Tibial nerve (tissue), 4 donors: ENCODE data around the gene C2. TPM values are rescaled to one million over a fixed set of nuclear protein-coding genes. Genes with fewer than 3 reads are reported as not detected.

ENCODE experiments used
- DNase-seq, 2 donors: peaks; one replicate each; pipeline ENCODE4 v3.0.0-alpha.2; 2019; ENCODE audit warnings: low spot score in 2 of 2
- H3K27ac ChIP-seq, 4 donors: fragments of 200-600 bp; sonication (generic) in 3 of 4; one replicate each; pipeline ENCODE4 v1.5.1; 2017 to 2019; ENCODE audit warnings: mild to moderate bottlenecking in 1 of 4
- H3K27me3 ChIP-seq, 2 donors: fragments of 200-600 bp; sonication (generic) in 1 of 2; one replicate each; pipeline versions ENCODE4 v1.5.1 to v1.6.0; 2017 to 2019
- H3K36me3 ChIP-seq, 3 donors: fragments of 200-600 bp; sonication (generic); one replicate each; pipeline ENCODE4 v1.5.1; 2018 to 2019
- H3K4me1 ChIP-seq, 4 donors: fragments of 200-600 bp; sonication (generic) in 3 of 4; one replicate each; pipeline ENCODE4 v1.5.1; 2017 to 2019
- H3K4me3 ChIP-seq, 4 donors: fragments of 200-600 bp; sonication (generic) in 3 of 4; one replicate each; pipeline ENCODE4 v1.5.1; 2017 to 2019; ENCODE audit warnings: mild to moderate bottlenecking in 1 of 4, moderate library complexity in 1 of 4
- H3K9me3 ChIP-seq, 4 donors: fragments of 200-600 bp; sonication (generic) in 3 of 4; one replicate each; pipeline ENCODE4 v1.5.1; 2017 to 2019
- CTCF ChIP-seq, 5 experiments: fragments of 200-600 bp in 3 of 5; fragments of 450-650 bp in 2 of 5; sonication (generic) in 3 of 5; IDR thresholded peaks; one replicate each; pipeline ENCODE4 v1.5.1; 2016 to 2019; ENCODE audit warnings: antibody characterized with exemption in 5 of 5, mild to moderate bottlenecking in 3 of 5, moderate library complexity in 2 of 5
- EP300 ChIP-seq, 2 donors: sonication (generic); formaldehyde crosslinking; IDR thresholded peaks; one replicate each; pipeline ENCODE4 v1.6.1; 2017; ENCODE audit warnings: antibody characterized with exemption in 2 of 2, mild to moderate bottlenecking in 1 of 2
- POLR2A ChIP-seq, 2 donors: fragments of 450-650 bp; IDR thresholded peaks; one replicate each; pipeline ENCODE4 v1.6.1; 2017; ENCODE audit warnings: antibody characterized with exemption in 2 of 2, mild to moderate bottlenecking in 2 of 2, moderate library complexity in 2 of 2
- WGBS, 2 donors: methylation state at CpG; one replicate each; pipeline ENCODE4 v1.1.5; 2018; 5-methylcytosine and 5-hydroxymethylcytosine counted together
- total RNA-seq, 4 donors: library from RNA; depleted of rRNA; stranded (reverse); fragments of >200 nt; gene quantifications; one replicate each; pipeline ENCODE4 v1.1.0, GENCODE V29; 2016

The C2 gene
- total RNA-seq, 4 donors from 2014 or later = 4.6 to 17.4 (median 6.1) TPM

GRCh38 chr6:31968791-31969711 lies 41.5 kb downstream of the C2 start:
- Histone ChIP-seq H3K27me3 (no peaks in the 10 kb centered on the region), H3K4me3 (no peak overlapping the region), H3K27ac (no peak overlapping the region), H3K4me1 (peaks cover 0 to 35% (median 17%) of the 10 kb centered on the region in 4 donors), H3K36me3 (peaks cover 0 to 69% (median 31%) of the 10 kb centered on the region in 3 donors), H3K9me3 (no peaks in the 10 kb centered on the region)
- DNase-seq = no peak
- TF ChIP-seq POLR2A (IDR thresholded peaks at IDR 0.05) (no peak), CTCF (IDR thresholded peaks at IDR 0.05) (no peak), EP300 (IDR thresholded peaks at IDR 0.05) (no peak)
- 83 to 84% methylated on average over 20 to 23 of the region's 23 CpGs for WGBS, 2 donors

- no peaks in the 10 kb centered on the region for H3K27me3 ChIP-seq
- peaks cover 0 to 36% (median 17%) of the 10 kb centered on the region in 4 donors for H3K4me1 ChIP-seq
- TF ChIP-seq POLR2A (IDR thresholded peaks at IDR 0.05) = no peak
- TF ChIP-seq CTCF (IDR thresholded peaks at IDR 0.05) = no peak
- TF ChIP-seq EP300 (IDR thresholded peaks at IDR 0.05) = no peak
- WGBS, 2 donors = 65 to 67% methylated on average over 17 of the region's 17 CpGs
- peaks cover 0 to 60% (median 25%) of the 10 kb centered on the region in 3 donors for H3K36me3 ChIP-seq
- no peak overlapping the region for H3K4me3 ChIP-seq
- peak overlapping the region in 2 of 4 donors; percentile 98 for H3K27ac ChIP-seq
- DNase-seq = no peak
- H3K9me3 ChIP-seq = no peaks in the 10 kb centered on the region
These were observed 42.4 kb downstream of the C2 start for GRCh38 chr6:31969712-31970603.

GRCh38 chr6:31970604-31971271 lies 43.2 kb downstream of the C2 start:
- TF ChIP-seq POLR2A (IDR thresholded peaks at IDR 0.05) = no peak
- TF ChIP-seq EP300 (IDR thresholded peaks at IDR 0.05) = no peak
- no peak for TF ChIP-seq CTCF (IDR thresholded peaks at IDR 0.05)
- 67 to 72% methylated on average over 13 to 16 of the region's 18 CpGs for WGBS, 2 donors
- H3K27ac ChIP-seq = peak overlapping the region; percentile 95 to 100 (median 98)
- H3K9me3 ChIP-seq = no peaks in the 10 kb centered on the region
- no peaks in the 10 kb centered on the region for H3K27me3 ChIP-seq
- DNase-seq = no peak
- H3K4me1 ChIP-seq = peaks cover 0 to 36% (median 17%) of the 10 kb centered on the region in 4 donors
- peak overlapping the region in 3 of 4 donors; percentile 67 to 93 (median 79) for H3K4me3 ChIP-seq
- H3K36me3 ChIP-seq = peaks cover 0 to 53% (median 19%) of the 10 kb centered on the region in 3 donors

GRCh38 chr6:31971279-31971992 lies 43.9 kb downstream of the C2 start:
- 18 to 29% methylated on average over 27 to 29 of the region's 29 CpGs for WGBS, 2 donors
- DNase-seq = no peak
- no peak for TF ChIP-seq POLR2A (IDR thresholded peaks at IDR 0.05)
- no peak for TF ChIP-seq EP300 (IDR thresholded peaks at IDR 0.05)
- no peak for TF ChIP-seq CTCF (IDR thresholded peaks at IDR 0.05)

More at GRCh38 chr6:31971279-31971992, 43.9 kb downstream of the C2 start:
- peak overlapping the region; percentile 66 to 93 (median 73) for H3K4me3 ChIP-seq
- H3K27ac ChIP-seq = peak overlapping the region; percentile 95 to 100 (median 98)
- H3K9me3 ChIP-seq = no peaks in the 10 kb centered on the region
- H3K36me3 ChIP-seq = peaks cover 0 to 52% (median 14%) of the 10 kb centered on the region in 3 donors
- H3K27me3 ChIP-seq = no peaks in the 10 kb centered on the region
- H3K4me1 ChIP-seq = peaks cover 0 to 36% (median 17%) of the 10 kb centered on the region in 4 donors
